Common myeloid progenitor, CD34-positive (primary cell): ENCODE measurements around the gene GUCA2A.

ENCODE experiments used
- CTCF ChIA-PET: fragments of 350-600 bp; sonication (Branson Sonifier 250); formaldehyde crosslinking; loops from one replicate; lab custom pipeline; 2021; ENCODE audit warnings: antibody characterized with exemption; lab: Charles Lee
- POLR2A ChIA-PET: fragments of 350-600 bp; sonication (Branson Sonifier 250); formaldehyde crosslinking; loops from one replicate; lab custom pipeline; 2021; ENCODE audit warnings: antibody characterized with exemption; lab: Charles Lee
- DNase-seq, 3 donors: peaks; one replicate each; pipeline versions ENCODE4 v3.0.0 to v3.0.0-alpha.2; 2013
- H3K27ac ChIP-seq, 2 experiments: 1 replicate in 1 of 2; 2 replicates in 1 of 2; pipeline ENCODE4 v1.7.0; 2013; ENCODE audit warnings: inconsistent platforms in 2 of 2, low read length in 2 of 2, mild to moderate bottlenecking in 2 of 2, low read depth in 1 of 2, moderate library complexity in 1 of 2; ENCODE audit not compliant: severe bottlenecking in 2 of 2, insufficient read depth in 1 of 2, poor library complexity in 1 of 2
- H3K27me3 ChIP-seq, 5 experiments: replicated peaks in 2 of 5; 1 replicate in 3 of 5; 2 replicates in 2 of 5; pipeline versions ENCODE4 v1.6.1 to v1.7.0; 2013; ENCODE audit warnings: low read length in 4 of 5, mild to moderate bottlenecking in 2 of 5, moderate library complexity in 2 of 5, inconsistent platforms in 1 of 5; ENCODE audit not compliant: insufficient read depth in 5 of 5, control insufficient read depth in 4 of 5
- H3K36me3 ChIP-seq, 4 experiments: 1 replicate in 2 of 4; 2 replicates in 2 of 4; pipeline versions ENCODE4 v1.6.1 to v1.7.0; 2013; ENCODE audit warnings: low read length in 3 of 4, control low read depth in 1 of 4, mild to moderate bottlenecking in 1 of 4; ENCODE audit not compliant: control insufficient read depth in 4 of 4, insufficient read depth in 4 of 4
- H3K4me1 ChIP-seq, 4 experiments: 1 replicate in 3 of 4; 2 replicates in 1 of 4; pipeline versions ENCODE4 v1.6.1 to v1.7.1; 2013; ENCODE audit warnings: low read length in 3 of 4, mild to moderate bottlenecking in 3 of 4, control low read depth in 1 of 4, inconsistent platforms in 1 of 4, moderate library complexity in 1 of 4; ENCODE audit not compliant: control insufficient read depth in 4 of 4, insufficient read depth in 4 of 4; ENCODE audit errors: control extremely low read depth in 1 of 4
- H3K4me3 ChIP-seq, 7 experiments: 1 replicate in 4 of 7; 2 replicates in 3 of 7; pipeline versions ENCODE4 v1.5.1 to v1.7.0; 2013; ENCODE audit warnings: mild to moderate bottlenecking in 7 of 7, low read length in 6 of 7, moderate library complexity in 6 of 7, inconsistent platforms in 2 of 7, low read depth in 2 of 7, control low read depth in 1 of 7; ENCODE audit not compliant: insufficient read depth in 4 of 7, control insufficient read depth in 1 of 7; ENCODE audit errors: extremely low read depth in 1 of 7
- H3K9me3 ChIP-seq, 5 experiments: 1 replicate in 4 of 5; 2 replicates in 1 of 5; pipeline versions ENCODE4 v1.6.1 to v1.7.1; 2013; ENCODE audit warnings: low read length in 4 of 5, mild to moderate bottlenecking in 2 of 5, inconsistent platforms in 1 of 5, low read depth in 1 of 5, moderate library complexity in 1 of 5; ENCODE audit not compliant: control insufficient read depth in 4 of 5, insufficient read depth in 2 of 5; ENCODE audit errors: control extremely low read depth in 1 of 5
- WGBS: methylation state at CpG from one replicate; pipeline ENCODE4 v1.1.5; 2013; ENCODE audit not compliant: insufficient coverage; 5-methylcytosine and 5-hydroxymethylcytosine counted together

The GUCA2A gene

GRCh38 chr1:42141978-42142377 is 22.6 kb downstream of the GUCA2A start:
- Histone ChIP-seq H3K36me3 (no peaks in the 10 kb centered on the region), H3K27ac (no peak overlapping the region), H3K4me1 (peaks cover 2 to 42% (median 40%) of the 10 kb centered on the region in 4 experiments), H3K4me3 (no peak overlapping the region), H3K9me3 (no peaks in the 10 kb centered on the region), H3K27me3 (no peaks in the 10 kb centered on the region)
- DNase-seq: no peak
- WGBS: 100% methylated on average over 5 of the region's 5 CpGs
- ChIA-PET CTCF (interaction anchor here (0.8 to 1.3 kb wide), 3 partner anchors 9 to 569 kb away, joined by 3 read pairs; no protein-coding TSS in a partner anchor), POLR2A (no interaction called here)

- no peak overlapping the region for H3K4me3 ChIP-seq
- ChIA-PET CTCF (no interaction called here), POLR2A (no interaction called here)
- no peaks in the 10 kb centered on the region for H3K9me3 ChIP-seq
- H3K27ac ChIP-seq: no peak overlapping the region
- no peaks in the 10 kb centered on the region for H3K36me3 ChIP-seq
- no peaks in the 10 kb centered on the region for H3K27me3 ChIP-seq
- no peak for DNase-seq
- peaks cover 2 to 28% (median 27%) of the 10 kb centered on the region in 4 experiments for H3K4me1 ChIP-seq
- WGBS: 100% methylated on average over 1 of the region's 2 CpGs
Observed at GRCh38 chr1:42140191-42140590, 24.4 kb downstream of the GUCA2A start.

- 100% methylated on average over 2 of the region's 3 CpGs for WGBS
- Histone ChIP-seq H3K4me3 (no peak overlapping the region), H3K9me3 (no peaks in the 10 kb centered on the region), H3K36me3 (no peaks in the 10 kb centered on the region), H3K4me1 (peaks cover 2 to 20% (median 20%) of the 10 kb centered on the region in 4 experiments), H3K27me3 (no peaks in the 10 kb centered on the region), H3K27ac (no peak overlapping the region)
- DNase-seq: no peak
- ChIA-PET CTCF (no interaction called here), POLR2A (no interaction called here)
Observed at GRCh38 chr1:42139444-42139843, 25.1 kb downstream of the GUCA2A start.

GRCh38 chr1:42138586-42138985 is 26.0 kb downstream of the GUCA2A start:
- peaks cover 2 to 15% (median 12%) of the 10 kb centered on the region in 4 experiments for H3K4me1 ChIP-seq
- H3K27ac ChIP-seq: no peak overlapping the region
- H3K27me3 ChIP-seq: no peaks in the 10 kb centered on the region
- POLR2A ChIA-PET: no interaction called here
- no peak for DNase-seq
- no peaks in the 10 kb centered on the region for H3K36me3 ChIP-seq
- no peak overlapping the region for H3K4me3 ChIP-seq
- H3K9me3 ChIP-seq: no peaks in the 10 kb centered on the region
- 92% methylated on average over 2 of the region's 4 CpGs for WGBS
- CTCF ChIA-PET: interaction anchor here (0.9 kb wide), 1 partner anchor 13 kb away, joined by 4 read pairs; no protein-coding TSS in a partner anchor

- Histone ChIP-seq H3K27me3 (no peaks in the 10 kb centered on the region), H3K27ac (no peak overlapping the region), H3K4me1 (peaks cover 0 to 7% (median 4%) of the 10 kb centered on the region in 4 experiments), H3K36me3 (no peaks in the 10 kb centered on the region), H3K4me3 (no peak overlapping the region), H3K9me3 (no peaks in the 10 kb centered on the region)
- ChIA-PET CTCF (interaction anchor here (0.9 kb wide), 2 partner anchors 13 to 28 kb away, joined by 3 to 4 read pairs; no protein-coding TSS in a partner anchor), POLR2A (no interaction called here)
- no peak for DNase-seq
- 100% methylated on average over 8 of the region's 10 CpGs for WGBS
Observed at GRCh38 chr1:42137766-42138165, 26.8 kb downstream of the GUCA2A start.

- Histone ChIP-seq H3K4me3 (no peak overlapping the region), H3K9me3 (no peaks in the 10 kb centered on the region), H3K36me3 (no peaks in the 10 kb centered on the region), H3K4me1 (peaks cover 0 to 6% (median 2%) of the 10 kb centered on the region in 4 experiments), H3K27me3 (no peaks in the 10 kb centered on the region), H3K27ac (no peak overlapping the region)
- CTCF ChIA-PET: no interaction called here
- peak in 2 of 3 donors; percentile 72 to 76 for DNase-seq
- POLR2A ChIA-PET: no interaction called here
Observed at GRCh38 chr1:42136466-42136865, 28.1 kb downstream of the GUCA2A start.

GRCh38 chr1:42135426-42135825 is 29.1 kb downstream of the GUCA2A start:
- CTCF ChIA-PET: interaction anchor here (0.9 to 1.6 kb wide), 2 partner anchors 18 to 23 kb away, joined by 3 read pairs; partner anchors contain the start of gene GUCA2B
- no peaks in the 10 kb centered on the region for H3K9me3 ChIP-seq
- WGBS: 95% methylated on average over 3 of the region's 3 CpGs
- no peak for DNase-seq
- H3K36me3 ChIP-seq: no peaks in the 10 kb centered on the region
- H3K27ac ChIP-seq: no peak overlapping the region
- no peaks in the 10 kb centered on the region for H3K27me3 ChIP-seq
- peaks cover 0 to 6% (median 2%) of the 10 kb centered on the region in 4 experiments for H3K4me1 ChIP-seq
- H3K4me3 ChIP-seq: no peak overlapping the region
- POLR2A ChIA-PET: no interaction called here
